Activated T-helper 2 cell treated with anti-CD3 and anti-CD28 coated beads, Interferon-gamma antibody, Interleukin-2, Interleukin-4, amounts not matched to agents 10 μg/mL and 5 μg/mL and 100 μg/mL, durations not matched to agents 14 hours and 24 hours and 36 hours (primary cell): ENCODE measurements around the gene ALDH1A2. TPM values are rescaled to one million over a fixed set of nuclear protein-coding genes. Genes with fewer than 3 reads are reported as not detected.
"Not testable (repeated sequence)": the region's sequence is repeated elsewhere in the genome, so short reads cannot be mapped to it uniquely, and the experiment has no call there.

ENCODE experiments used
- DNase-seq: peaks from one replicate; pipeline ENCODE4 v3.0.0; 2021; ENCODE audit warnings: low spot score
- H3K27ac Mint-ChIP-seq: one replicate; pipeline ENCODE4 v1.8.0; 2021; ENCODE audit warnings: mixed read lengths
- H3K27me3 Mint-ChIP-seq: one replicate; pipeline ENCODE4 v1.8.0; 2021; ENCODE audit warnings: low read depth, mixed read lengths
- H3K36me3 Mint-ChIP-seq: one replicate; pipeline ENCODE4 v1.8.0; 2021; ENCODE audit warnings: low read depth, mixed read lengths
- H3K4me1 Mint-ChIP-seq: one replicate; pipeline ENCODE4 v1.8.0; 2021; ENCODE audit warnings: low read depth, mixed read lengths
- H3K4me3 Mint-ChIP-seq: one replicate; pipeline ENCODE4 v1.8.0; 2021; ENCODE audit warnings: low read depth, mild to moderate bottlenecking, moderate library complexity, mixed read lengths
- H3K9me3 Mint-ChIP-seq: one replicate; pipeline ENCODE4 v1.8.0; 2021; ENCODE audit warnings: mixed read lengths
- intact Hi-C: fragments of 100-400 bp; cut with micrococcal nuclease; formaldehyde crosslinking; loops from one replicate; pipeline ENCODE4 v1.15.1; 2023
- total RNA-seq: library from RNA; stranded (reverse); gene quantifications from 2 replicates; pipeline ENCODE4 v1.2.3, GENCODE V29; 2022

ALDH1A2 gene
- total RNA-seq, 1 donor from 2014 or later, result 1.1 TPM

- intact Hi-C loops, result no loop called here
- H3K27ac Mint-ChIP-seq, result no peak overlapping the region
- peaks cover 9% of the 10 kb centered on the region for H3K9me3 Mint-ChIP-seq
- peaks cover 22% of the 10 kb centered on the region for H3K4me1 Mint-ChIP-seq
- DNase-seq, result no peak
- no peak overlapping the region for H3K4me3 Mint-ChIP-seq
- H3K27me3 Mint-ChIP-seq, result peaks cover 6% of the 10 kb centered on the region
- no peaks in the 10 kb centered on the region for H3K36me3 Mint-ChIP-seq
These were observed 18.0 kb upstream of the ALDH1A2 start for GRCh38 chr15:58083526-58083925.

GRCh38 chr15:58081891-58082290 lies 16.4 kb upstream of the ALDH1A2 start:
- Mint-ChIP-seq H3K36me3 (no peaks in the 10 kb centered on the region), H3K27ac (no peak overlapping the region), H3K4me1 (peaks cover 10% of the 10 kb centered on the region), H3K4me3 (no peak overlapping the region), H3K27me3 (no peaks in the 10 kb centered on the region), H3K9me3 (peaks cover 3% of the 10 kb centered on the region)
- no peak for DNase-seq
- intact Hi-C loops, result no loop called here

DNA sequence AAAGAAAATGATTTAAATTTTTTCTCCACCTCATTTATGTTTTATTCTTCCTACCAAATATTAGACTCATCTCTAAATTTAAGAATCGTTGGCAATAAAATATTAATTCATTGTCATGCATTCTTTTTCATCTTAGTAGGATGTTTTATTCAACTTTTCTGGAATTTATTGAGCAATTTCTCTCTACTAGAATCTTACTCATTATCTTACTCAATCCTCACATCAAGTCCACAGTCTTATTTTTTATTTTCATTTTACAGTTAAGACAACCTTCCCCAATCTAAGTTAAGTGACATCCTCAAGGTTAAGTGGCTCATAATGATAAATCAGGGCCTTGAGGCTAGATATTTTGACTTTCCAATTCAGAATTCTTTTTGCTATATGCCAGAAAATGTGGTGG lies 15.9 kb upstream of the ALDH1A2 start:
- Mint-ChIP-seq H3K4me1 (peaks cover 7% of the 10 kb centered on the region), H3K4me3 (no peak overlapping the region), H3K36me3 (no peaks in the 10 kb centered on the region), H3K9me3 (no peaks in the 10 kb centered on the region), H3K27ac (no peak overlapping the region), H3K27me3 (no peaks in the 10 kb centered on the region)
- intact Hi-C loops, result no loop called here
- no peak for DNase-seq

GRCh38 chr15:58080959-58081358 lies 15.4 kb upstream of the ALDH1A2 start:
- H3K4me1 Mint-ChIP-seq, H3K9me3 Mint-ChIP-seq, intact Hi-C loops, H3K36me3 Mint-ChIP-seq, H3K27ac Mint-ChIP-seq, DNase-seq, H3K27me3 Mint-ChIP-seq, H3K4me3 Mint-ChIP-seq: not testable (repeated sequence)

DNA sequence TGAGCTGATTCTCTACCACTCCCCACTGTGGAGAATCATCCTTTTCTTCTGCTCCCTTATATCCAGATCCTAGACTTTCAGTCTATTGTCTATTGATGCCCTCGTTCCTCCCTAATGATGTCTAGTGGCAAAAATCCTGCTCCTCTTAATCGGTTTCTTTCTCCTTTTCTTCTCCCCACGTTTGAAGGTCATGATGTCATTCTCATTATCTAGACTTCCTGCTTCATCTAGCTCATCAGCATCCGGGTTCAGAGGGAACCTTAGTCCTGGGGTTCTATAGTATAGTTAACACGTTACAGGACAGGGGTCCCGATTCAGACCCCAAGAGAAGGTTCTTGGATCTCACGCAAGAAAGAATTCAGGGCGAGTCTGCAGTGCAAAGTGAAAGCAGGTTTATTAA lies 14.9 kb upstream of the ALDH1A2 start:
- Mint-ChIP-seq H3K36me3 (no peaks in the 10 kb centered on the region), H3K4me3 (no peak overlapping the region), H3K27me3 (no peaks in the 10 kb centered on the region), H3K4me1 (peaks cover 2% of the 10 kb centered on the region), H3K27ac (no peak overlapping the region), H3K9me3 (no peaks in the 10 kb centered on the region)
- DNase-seq, result no peak
- intact Hi-C loops, result no loop called here

DNA sequence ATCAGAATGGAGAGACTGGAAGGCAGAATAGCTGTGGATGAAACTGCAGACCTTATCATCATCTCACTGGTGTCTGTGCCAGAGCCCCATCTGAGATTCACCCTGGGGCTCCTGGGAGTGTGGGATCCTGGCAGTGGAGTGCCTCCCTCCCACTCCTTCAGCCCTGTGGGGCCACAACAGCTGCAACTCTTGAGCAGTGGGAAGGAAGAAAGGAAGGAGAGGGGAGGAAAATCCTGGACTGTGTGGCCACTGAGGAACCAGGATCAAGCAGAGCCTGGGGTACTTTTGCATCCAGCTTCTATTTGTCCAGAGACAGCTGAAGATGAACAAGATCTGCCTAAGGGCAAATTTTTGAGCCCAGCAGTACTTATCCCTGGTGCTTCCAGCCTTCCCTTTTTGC lies 13.1 kb upstream of the ALDH1A2 start:
- Mint-ChIP-seq H3K27ac (no peak overlapping the region), H3K4me1 (no peaks in the 10 kb centered on the region), H3K27me3 (peaks cover 6% of the 10 kb centered on the region), H3K9me3 (no peaks in the 10 kb centered on the region), H3K4me3 (no peak overlapping the region), H3K36me3 (no peaks in the 10 kb centered on the region)
- no peak for DNase-seq
- intact Hi-C loops, result no loop called here

- intact Hi-C loops, result no loop called here
- peaks cover 13% of the 10 kb centered on the region for H3K27me3 Mint-ChIP-seq
These were observed 11.9 kb upstream of the ALDH1A2 start for GRCh38 chr15:58077427-58077826.

DNA sequence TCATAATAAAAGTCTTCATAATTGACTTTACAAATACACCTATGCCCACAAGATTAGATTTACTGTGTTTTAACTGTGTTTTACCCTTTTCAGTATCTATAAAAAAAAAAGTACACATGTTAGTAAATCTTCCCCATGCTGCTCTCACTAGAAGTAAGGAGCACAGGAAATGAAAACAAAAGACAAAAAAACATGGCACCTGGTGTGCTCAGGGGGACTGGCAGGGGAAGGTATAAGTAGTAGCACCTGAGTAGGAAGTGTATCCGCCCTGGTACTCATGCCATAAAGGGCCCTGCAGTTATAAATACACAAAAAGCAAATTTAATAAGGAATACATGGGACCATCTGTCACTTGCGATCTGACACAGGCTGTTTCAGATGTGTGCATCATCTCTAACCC lies 8.9 kb upstream of the ALDH1A2 start:
- H3K4me3 Mint-ChIP-seq, result no peak overlapping the region
- intact Hi-C loops, result no loop called here
- no peak overlapping the region for H3K27ac Mint-ChIP-seq
- no peaks in the 10 kb centered on the region for H3K4me1 Mint-ChIP-seq
- no peaks in the 10 kb centered on the region for H3K36me3 Mint-ChIP-seq
- no peak for DNase-seq
- no peaks in the 10 kb centered on the region for H3K9me3 Mint-ChIP-seq
- H3K27me3 Mint-ChIP-seq, result peaks cover 30% of the 10 kb centered on the region

More at GRCh38 chr15:58077427-58077826, 11.9 kb upstream of the ALDH1A2 start:
- Mint-ChIP-seq H3K27ac (no peak overlapping the region), H3K36me3 (no peaks in the 10 kb centered on the region), H3K4me3 (no peak overlapping the region), H3K4me1 (no peaks in the 10 kb centered on the region), H3K9me3 (no peaks in the 10 kb centered on the region)
- no peak for DNase-seq

DNA sequence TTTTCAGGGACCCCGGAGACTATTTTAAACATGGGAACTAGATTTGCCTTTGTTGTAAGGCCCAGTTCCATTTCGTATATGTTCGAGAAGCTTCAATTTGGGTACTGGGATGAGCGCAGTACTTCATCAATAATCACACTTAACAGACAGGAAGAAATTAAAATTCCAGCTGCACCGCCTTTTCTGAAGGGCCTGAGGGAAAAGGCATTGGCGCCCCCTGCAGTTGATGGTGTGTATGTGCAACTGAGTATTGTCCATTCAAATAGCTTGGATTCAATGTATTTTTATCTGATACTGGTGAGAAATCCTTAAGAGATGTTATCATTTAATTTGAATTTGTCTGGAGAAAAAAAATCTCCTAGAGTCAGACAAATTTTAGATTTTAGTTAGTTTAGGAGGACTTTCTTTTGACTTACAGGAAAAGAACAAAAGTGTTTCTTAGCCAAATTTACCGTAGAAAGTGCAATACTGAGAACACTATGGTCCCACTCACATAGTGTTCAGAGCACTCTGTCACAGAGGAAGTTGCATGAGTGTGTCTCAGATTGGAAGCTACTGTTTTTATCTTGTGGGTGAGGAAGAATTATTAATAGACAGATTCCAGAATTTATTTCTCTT lies 5.4 kb upstream of the ALDH1A2 start:
- H3K27me3 Mint-ChIP-seq, result peaks cover 45% of the 10 kb centered on the region
- no peaks in the 10 kb centered on the region for H3K9me3 Mint-ChIP-seq

DNA sequence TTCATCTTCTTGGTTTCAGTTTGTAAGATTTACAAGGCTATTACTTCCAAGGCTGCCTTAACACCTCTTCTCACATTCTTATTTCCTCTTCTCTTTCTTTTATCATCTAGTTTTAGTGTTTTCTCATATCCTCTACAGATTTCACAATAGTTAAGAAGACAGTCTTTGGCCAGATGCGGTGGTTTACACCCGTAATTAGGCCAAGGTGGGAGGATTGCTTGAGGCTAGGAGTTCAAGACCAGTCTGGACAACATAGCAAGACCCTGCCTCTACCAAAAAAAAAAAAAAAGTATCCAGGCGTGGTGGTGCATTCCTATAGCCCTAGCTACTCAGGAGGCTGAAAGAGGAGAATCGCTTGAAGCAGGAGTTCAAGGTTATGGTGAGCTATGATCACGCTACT lies 3.5 kb upstream of the ALDH1A2 start:
- intact Hi-C loops, result loop anchor here (5.0 kb wide), 1 partner anchor 113 kb away; no protein-coding TSS in a partner anchor
- Mint-ChIP-seq H3K36me3 (no peaks in the 10 kb centered on the region), H3K4me1 (peaks cover 7% of the 10 kb centered on the region), H3K27ac (no peak overlapping the region), H3K27me3 (peaks cover 52% of the 10 kb centered on the region), H3K9me3 (no peaks in the 10 kb centered on the region), H3K4me3 (no peak overlapping the region)
- DNase-seq, result no peak

More for the DNA sequence above, 5.4 kb upstream of the ALDH1A2 start:
- Mint-ChIP-seq H3K36me3 (no peaks in the 10 kb centered on the region), H3K27ac (no peak overlapping the region), H3K4me3 (no peak overlapping the region), H3K4me1 (peaks cover 3% of the 10 kb centered on the region)
- no peak for DNase-seq
- intact Hi-C loops, result loop anchor here (2.0 kb wide), 2 partner anchors 204 to 512 kb away; no protein-coding TSS in a partner anchor

DNA sequence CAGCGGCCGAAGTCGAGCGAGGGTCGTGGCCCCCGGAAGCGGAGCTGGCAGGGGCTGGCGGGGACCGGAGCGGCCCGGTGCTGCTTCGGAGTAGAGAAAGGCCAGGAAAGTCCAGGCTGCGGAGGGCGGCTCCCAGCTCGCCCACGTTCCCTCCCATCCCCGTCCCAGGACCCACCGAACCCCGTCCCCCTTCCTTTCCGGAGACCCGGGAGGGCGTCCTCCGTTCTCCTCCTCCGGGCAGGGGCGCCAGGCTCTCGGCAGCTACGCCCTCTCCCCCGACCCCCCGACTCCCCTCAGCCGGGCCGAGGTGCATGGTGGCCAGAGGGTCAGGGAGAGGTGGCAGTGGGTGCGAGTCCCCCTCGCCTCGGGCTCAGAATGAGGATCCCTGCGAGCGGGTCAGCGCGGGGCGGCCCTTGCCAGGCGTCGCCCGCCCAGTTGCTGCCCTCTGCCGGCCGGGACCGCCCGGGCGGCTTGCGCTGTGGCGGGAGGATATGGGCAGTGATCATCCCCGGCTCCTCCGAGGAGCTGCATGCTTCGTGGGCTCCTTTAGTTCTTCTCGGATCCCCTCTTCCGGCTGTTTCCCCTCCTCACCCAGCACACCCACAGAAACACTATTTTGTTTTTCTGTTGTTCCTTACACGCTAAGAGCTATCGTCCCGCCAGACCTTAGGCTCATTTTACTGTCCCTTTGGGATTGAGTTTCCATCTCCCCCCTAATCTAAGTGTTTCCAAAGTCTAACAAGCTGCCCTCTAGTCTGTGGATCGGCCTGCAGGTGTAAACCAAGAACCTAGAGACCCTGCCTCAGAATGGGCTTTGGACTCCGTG lies 744 bp upstream of the ALDH1A2 start:
- Mint-ChIP-seq H3K4me1 (peaks cover 7% of the 10 kb centered on the region), H3K4me3 (peak overlapping the region; percentile 58), H3K27me3 (peaks cover 63% of the 10 kb centered on the region), H3K9me3 (no peaks in the 10 kb centered on the region), H3K27ac (no peak overlapping the region), H3K36me3 (no peaks in the 10 kb centered on the region)
- peak; percentile 28 for DNase-seq
- intact Hi-C loops, result loop anchor here (5.0 kb wide), 1 partner anchor 116 kb away; no protein-coding TSS in a partner anchor

DNA sequence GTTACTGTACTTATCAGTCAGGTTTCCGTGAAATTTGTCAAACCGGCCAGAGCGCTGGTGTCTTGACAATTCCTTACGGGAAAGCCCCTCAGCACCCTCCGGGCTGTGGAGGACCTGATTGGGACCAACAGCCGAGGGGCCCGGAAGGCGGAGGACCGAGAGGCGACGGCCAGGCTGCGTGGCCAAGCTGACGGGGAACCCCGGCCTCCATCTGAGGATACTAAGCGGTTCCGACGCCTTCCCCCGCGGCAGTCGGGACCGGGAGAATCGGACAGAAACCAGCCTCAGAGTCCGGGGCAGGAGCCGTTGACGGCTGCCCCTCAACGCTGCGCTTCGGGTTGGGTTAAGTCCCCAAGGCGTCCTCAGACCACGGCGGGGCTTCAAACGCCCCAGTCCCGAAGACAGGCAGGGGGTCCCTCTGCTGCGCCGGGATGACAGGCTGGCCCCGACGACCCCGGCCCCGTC lies 499 bp downstream of the ALDH1A2 start:
- Mint-ChIP-seq H3K36me3 (no peaks in the 10 kb centered on the region), H3K4me1 (peaks cover 7% of the 10 kb centered on the region), H3K27ac (no peak overlapping the region), H3K27me3 (peaks cover 62% of the 10 kb centered on the region), H3K9me3 (no peaks in the 10 kb centered on the region), H3K4me3 (peak overlapping the region; percentile 11)
- intact Hi-C loops, result loop anchor here (5.0 kb wide), 1 partner anchor 117 kb away; no protein-coding TSS in a partner anchor
- no peak for DNase-seq
